GM15510 (cell line): ENCODE data around the gene SYVN1.
A peak's percentile ranks its signal among the peaks of the same experiment; 100 is the strongest.

Experiments used
- POLR2A ChIP-seq: IDR thresholded peaks from 3 replicates; pipeline ENCODE4 v1.6.1; 2011; ENCODE audit warnings: borderline replicate concordance; ENCODE audit not compliant: insufficient read length; ENCODE audit errors: extremely low read depth

Gene SYVN1

GRCh38 chr11:65134240-65134951, at the start of gene SYVN1:
Gene SYVN1, minus strand, starts transcription at chr11:65134519. Its CDS starts 918 bp downstream, at chr11:65133601.
- TF ChIP-seq POLR2A, result peak; percentile 86

GRCh38 chr11:65183201-65183891, 49.0 kb upstream of the SYVN1 start:
- no peak for TF ChIP-seq POLR2A

- TF ChIP-seq POLR2A, result no peak
Measured at GRCh38 chr11:65182258-65183170, 48.2 kb upstream of the SYVN1 start.

- peak; percentile 50 for TF ChIP-seq POLR2A
Measured at GRCh38 chr11:65181569-65182257, 47.4 kb upstream of the SYVN1 start, which contains the start of gene CAPN1. Gene CAPN1, plus strand, starts transcription at chr11:65181928. Its CDS starts 774 bp downstream, at chr11:65182702.

GRCh38 chr11:65180877-65181568, 46.7 kb upstream of the SYVN1 start:
- TF ChIP-seq POLR2A, result no peak

- no peak for TF ChIP-seq POLR2A
Measured at GRCh38 chr11:65172600-65172999, 38.3 kb upstream of the SYVN1 start.

GRCh38 chr11:65170058-65170534, 35.8 kb upstream of the SYVN1 start, which contains the start of gene SPDYC:
Gene SPDYC, plus strand, starts transcription at chr11:65170233. Its CDS starts 1,125 bp downstream, at chr11:65171358.
- TF ChIP-seq POLR2A, result no peak

- no peak for TF ChIP-seq POLR2A
Measured at GRCh38 chr11:65169164-65169641, 34.9 kb upstream of the SYVN1 start.

- no peak for TF ChIP-seq POLR2A
Measured at GRCh38 chr11:65167656-65168055, 33.3 kb upstream of the SYVN1 start.

- TF ChIP-seq POLR2A, result no peak
Measured at GRCh38 chr11:65166893-65167292, 32.6 kb upstream of the SYVN1 start.

GRCh38 chr11:65165410-65166317, 31.3 kb upstream of the SYVN1 start:
- no peak for TF ChIP-seq POLR2A

GRCh38 chr11:65163684-65164083, 29.4 kb upstream of the SYVN1 start:
- no peak for TF ChIP-seq POLR2A
